Measurements from ENCODE around the gene MAP2K5.

- TF ChIP-seq, protein P1, sequence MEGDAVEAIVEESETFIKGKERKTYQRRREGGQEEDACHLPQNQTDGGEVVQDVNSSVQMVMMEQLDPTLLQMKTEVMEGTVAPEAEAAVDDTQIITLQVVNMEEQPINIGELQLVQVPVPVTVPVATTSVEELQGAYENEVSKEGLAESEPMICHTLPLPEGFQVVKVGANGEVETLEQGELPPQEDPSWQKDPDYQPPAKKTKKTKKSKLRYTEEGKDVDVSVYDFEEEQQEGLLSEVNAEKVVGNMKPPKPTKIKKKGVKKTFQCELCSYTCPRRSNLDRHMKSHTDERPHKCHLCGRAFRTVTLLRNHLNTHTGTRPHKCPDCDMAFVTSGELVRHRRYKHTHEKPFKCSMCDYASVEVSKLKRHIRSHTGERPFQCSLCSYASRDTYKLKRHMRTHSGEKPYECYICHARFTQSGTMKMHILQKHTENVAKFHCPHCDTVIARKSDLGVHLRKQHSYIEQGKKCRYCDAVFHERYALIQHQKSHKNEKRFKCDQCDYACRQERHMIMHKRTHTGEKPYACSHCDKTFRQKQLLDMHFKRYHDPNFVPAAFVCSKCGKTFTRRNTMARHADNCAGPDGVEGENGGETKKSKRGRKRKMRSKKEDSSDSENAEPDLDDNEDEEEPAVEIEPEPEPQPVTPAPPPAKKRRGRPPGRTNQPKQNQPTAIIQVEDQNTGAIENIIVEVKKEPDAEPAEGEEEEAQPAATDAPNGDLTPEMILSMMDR (IDR thresholded peaks at IDR 0.05): no peak
- no peak for TF ChIP-seq POLR2A (IDR thresholded peaks at IDR 0.05)
Measured at GRCh38 chr15:67660446-67660845, 117.9 kb downstream of the MAP2K5 start.
